Choroid plexus epithelial cell (primary cell): ENCODE data around the gene POGZ.

Experiments
- DNase-seq: peaks from one replicate; pipeline ENCODE4 v3.0.0-alpha.2; 2010; ENCODE audit warnings: low read depth
- H3K4me3 ChIP-seq: 2 replicates; pipeline ENCODE4 v1.5.1; 2011; ENCODE audit warnings: low read depth, mild to moderate bottlenecking, control low read depth, low read length, moderate library complexity
- CTCF ChIP-seq: conservative IDR thresholded peaks from 2 replicates; pipeline ENCODE4 v1.5.1; 2011; ENCODE audit warnings: low read depth, mild to moderate bottlenecking, control low read depth, inconsistent platforms, low read length, moderate library complexity

Gene POGZ

GRCh38 chr1:151419819-151420218 is 39.5 kb downstream of the POGZ start:
- H3K4me3 ChIP-seq: no peak overlapping the region
- TF ChIP-seq CTCF: no peak
- DNase-seq: no peak

GRCh38 chr1:151418081-151418480 is 41.2 kb downstream of the POGZ start:
- no peak for TF ChIP-seq CTCF
- no peak for DNase-seq
- no peak overlapping the region for H3K4me3 ChIP-seq

GRCh38 chr1:151416231-151416630 is 43.1 kb downstream of the POGZ start:
- DNase-seq: peak; percentile 87
- TF ChIP-seq CTCF: no peak
- H3K4me3 ChIP-seq: no peak overlapping the region

- DNase-seq: no peak
- no peak overlapping the region for H3K4me3 ChIP-seq
- TF ChIP-seq CTCF: no peak
Observed at GRCh38 chr1:151411884-151412283, 47.4 kb downstream of the POGZ start.

GRCh38 chr1:151408891-151409290 is 50.4 kb downstream of the POGZ start:
- DNase-seq: no peak
- no peak overlapping the region for H3K4me3 ChIP-seq
- no peak for TF ChIP-seq CTCF

GRCh38 chr1:151407304-151407703 is 52.0 kb downstream of the POGZ start:
- DNase-seq: no peak
- TF ChIP-seq CTCF: no peak
- H3K4me3 ChIP-seq: no peak overlapping the region

- no peak for DNase-seq
- no peak for TF ChIP-seq CTCF
- H3K4me3 ChIP-seq: no peak overlapping the region
Observed at GRCh38 chr1:151406176-151406575, 53.1 kb downstream of the POGZ start.
